SK-N-SH treated with all-trans-retinoic acid at 6 μM for 48 hours (cell line): ENCODE measurements around the gene APH1A.

Experiments used
- CSRNP3 ChIP-seq: fragments of 250-450 bp; sonication (Bioruptor Pico); IDR thresholded peaks from 2 replicates; pipeline ENCODE4 v1.5.1; 2021; ENCODE audit warnings: mild to moderate bottlenecking, moderate library complexity
- SNAI2 ChIP-seq: fragments of 250-450 bp; sonication (Bioruptor Pico); IDR thresholded peaks from 2 replicates; pipeline ENCODE4 v1.5.0; 2020; ENCODE audit warnings: mild to moderate bottlenecking, moderate library complexity
- ZFP30 ChIP-seq: fragments of 450-650 bp; formaldehyde crosslinking; IDR thresholded peaks from 2 replicates; pipeline ENCODE4 v1.5.0; 2022; ENCODE audit warnings: mild to moderate bottlenecking, moderate library complexity
- TF ChIP-seq, protein P1 (sequence below): fragments of 250-450 bp; sonication (Bioruptor Pico); IDR thresholded peaks from 2 replicates; pipeline ENCODE4 v1.8.0; 2020; ENCODE audit warnings: mild to moderate bottlenecking, moderate library complexity, borderline replicate concordance

DNA sequence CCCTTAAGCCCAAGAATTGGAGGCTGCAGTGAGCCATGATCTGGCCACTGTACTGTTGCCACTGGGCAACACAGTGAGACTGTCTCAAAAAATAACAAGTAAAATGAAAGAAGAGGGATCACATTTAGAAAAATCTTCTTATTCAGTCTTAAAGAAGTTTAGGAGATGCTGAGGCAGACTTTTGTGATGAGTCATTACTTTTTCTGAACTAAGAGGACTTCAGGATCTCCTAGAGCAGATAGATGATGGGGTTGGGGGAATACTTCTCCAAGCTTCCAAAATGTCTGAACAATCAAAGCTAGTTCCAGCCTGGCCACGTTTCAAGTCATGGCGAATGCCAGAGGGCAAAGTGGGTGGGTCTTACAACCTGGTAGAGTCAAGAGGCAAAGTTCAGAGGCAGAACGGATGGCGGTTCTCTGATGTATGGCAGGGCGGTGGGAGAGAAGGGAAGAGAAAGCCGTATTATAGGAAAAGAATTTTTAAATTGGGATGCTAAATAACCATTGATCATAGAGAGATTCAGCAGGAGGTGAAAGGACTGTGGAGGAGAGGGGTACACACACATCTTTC, 11.4 kb upstream of the APH1A start:
- TF ChIP-seq, protein P1, sequence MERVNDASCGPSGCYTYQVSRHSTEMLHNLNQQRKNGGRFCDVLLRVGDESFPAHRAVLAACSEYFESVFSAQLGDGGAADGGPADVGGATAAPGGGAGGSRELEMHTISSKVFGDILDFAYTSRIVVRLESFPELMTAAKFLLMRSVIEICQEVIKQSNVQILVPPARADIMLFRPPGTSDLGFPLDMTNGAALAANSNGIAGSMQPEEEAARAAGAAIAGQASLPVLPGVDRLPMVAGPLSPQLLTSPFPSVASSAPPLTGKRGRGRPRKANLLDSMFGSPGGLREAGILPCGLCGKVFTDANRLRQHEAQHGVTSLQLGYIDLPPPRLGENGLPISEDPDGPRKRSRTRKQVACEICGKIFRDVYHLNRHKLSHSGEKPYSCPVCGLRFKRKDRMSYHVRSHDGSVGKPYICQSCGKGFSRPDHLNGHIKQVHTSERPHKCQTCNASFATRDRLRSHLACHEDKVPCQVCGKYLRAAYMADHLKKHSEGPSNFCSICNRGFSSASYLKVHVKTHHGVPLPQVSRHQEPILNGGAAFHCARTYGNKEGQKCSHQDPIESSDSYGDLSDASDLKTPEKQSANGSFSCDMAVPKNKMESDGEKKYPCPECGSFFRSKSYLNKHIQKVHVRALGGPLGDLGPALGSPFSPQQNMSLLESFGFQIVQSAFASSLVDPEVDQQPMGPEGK (CRISPR knock-in tag), result no peak
- no peak for TF ChIP-seq SNAI2 (CRISPR knock-in tag)
- no peak for TF ChIP-seq ZFP30 (CRISPR knock-in tag)
- TF ChIP-seq CSRNP3, result no peak
